PC-3 (cell line): Measurements from ENCODE around the gene FOXN4. TPM values are rescaled to one million over a fixed set of nuclear protein-coding genes. Genes with fewer than 3 reads are reported as not detected.

ENCODE experiments used
- ATAC-seq: fragments of 200-7000 bp; cut with Tn5 transposase; 2 replicates; pipeline ENCODE4 v1.9.1; 2020; ENCODE audit warnings: mild to moderate bottlenecking, moderate library complexity
- BruUV-seq: library from RNA; stranded (reverse); fragments of 400-500 nt; replicated peaks from 2 replicates; lab custom pipeline; 2021; lab: Mats Ljungman, UMichigan
- CTCF ChIA-PET: fragments of 300-600 bp; sonication (Branson Sonifier 250); formaldehyde crosslinking; loops from one replicate; lab custom pipeline; 2022; ENCODE audit warnings: antibody characterized with exemption; lab: Charles Lee
- POLR2A ChIA-PET: fragments of 300-600 bp; sonication (Branson Sonifier 250); formaldehyde crosslinking; loops from one replicate; lab custom pipeline; 2022; ENCODE audit warnings: antibody characterized with exemption; ENCODE audit not compliant: unreplicated experiment; lab: Charles Lee
- DNase-seq: peaks from one replicate; pipeline ENCODE4 v3.0.0-alpha.2; 2015
- H2AFZ ChIP-seq: fragments of 300-600 bp; sonication (generic); 2 replicates; pipeline ENCODE4 v1.6.0; 2016; ENCODE audit warnings: antibody characterized with exemption, low read length
- H3F3A ChIP-seq: fragments of 300-600 bp; sonication (generic); one replicate; pipeline ENCODE4 v1.6.0; 2017; ENCODE audit warnings: antibody characterized with exemption, low read length, control low read depth, mild to moderate bottlenecking; ENCODE audit not compliant: unreplicated experiment
- H3K27ac ChIP-seq: fragments of 300-600 bp; sonication (generic); 2 replicates; pipeline ENCODE4 v1.5.1; 2016; ENCODE audit warnings: mild to moderate bottlenecking, low read length
- H3K27me3 ChIP-seq: fragments of 300-600 bp; sonication (generic); 2 replicates; pipeline ENCODE4 v1.6.1; 2016; ENCODE audit warnings: low read length, mixed read lengths
- H3K36me3 ChIP-seq: fragments of 300-600 bp; sonication (generic); 2 replicates; pipeline ENCODE4 v1.6.1; 2016; ENCODE audit warnings: low read depth, mixed run types, low read length, mixed read lengths
- H3K4me1 ChIP-seq: fragments of 300-600 bp; sonication (generic); 2 replicates; pipeline ENCODE4 v1.5.1; 2016; ENCODE audit warnings: low read length; ENCODE audit not compliant: insufficient read depth
- H3K4me2 ChIP-seq: fragments of 300-600 bp; sonication (generic); 2 replicates; pipeline ENCODE4 v1.6.0; 2016; ENCODE audit warnings: low read length
- H3K4me3 ChIP-seq: fragments of 300-600 bp; sonication (generic); 2 replicates; pipeline ENCODE4 v1.5.1; 2016; ENCODE audit warnings: mild to moderate bottlenecking, low read length, mixed read lengths
- H3K79me2 ChIP-seq: fragments of 300-600 bp; sonication (generic); 2 replicates; pipeline ENCODE4 v1.6.1; 2017; ENCODE audit warnings: low read length, mixed read lengths
- H3K9ac ChIP-seq: fragments of 300-600 bp; sonication (generic); 2 replicates; pipeline ENCODE4 v1.6.0; 2016; ENCODE audit warnings: mild to moderate bottlenecking, low read length
- H3K9me2 ChIP-seq: fragments of 300-600 bp; sonication (generic); replicated peaks from 2 replicates; pipeline ENCODE4 v1.6.1; 2016; ENCODE audit warnings: mixed run types, low read length, mixed read lengths
- H3K9me3 ChIP-seq: fragments of 300-600 bp; sonication (generic); 2 replicates; pipeline ENCODE4 v1.6.1; 2016; ENCODE audit warnings: low read length, mixed read lengths
- H4K20me1 ChIP-seq: fragments of 300-600 bp; sonication (generic); 2 replicates; pipeline ENCODE4 v1.6.1; 2016; ENCODE audit warnings: low read length, mixed read lengths
- EZH2 ChIP-seq: fragments of 300-600 bp; sonication (generic); IDR thresholded peaks from one replicate; pipeline ENCODE4 v1.6.1; 2017; ENCODE audit warnings: antibody characterized with exemption, mild to moderate bottlenecking, low read length; ENCODE audit not compliant: unreplicated experiment
- EZH2phosphoT487 ChIP-seq: fragments of 300-600 bp; sonication (generic); IDR thresholded peaks from 2 replicates; pipeline ENCODE4 v1.6.1; 2018; ENCODE audit warnings: mild to moderate bottlenecking, antibody characterized with exemption, low read length, borderline replicate concordance
- intact Hi-C: fragments of 100-400 bp; cut with micrococcal nuclease; formaldehyde crosslinking; loops from 2 replicates; pipeline ENCODE4 v1.9.0; 2023
- total RNA-seq: library from RNA; depleted of rRNA; stranded (reverse); fragments of >200 nt; gene quantifications from 2 replicates; pipeline ENCODE4 v1.2.3, GENCODE V29; 2014
- TF ChIP-seq, protein P1 (sequence below): fragments of 300-600 bp; sonication (generic); conservative IDR thresholded peaks from 2 replicates; pipeline ENCODE4 v1.5.1; 2017; ENCODE audit warnings: antibody characterized with exemption, low read depth, mild to moderate bottlenecking, low read length

The FOXN4 gene
- total RNA-seq, 1 experiment from 2014 or later: not detected

DNA sequence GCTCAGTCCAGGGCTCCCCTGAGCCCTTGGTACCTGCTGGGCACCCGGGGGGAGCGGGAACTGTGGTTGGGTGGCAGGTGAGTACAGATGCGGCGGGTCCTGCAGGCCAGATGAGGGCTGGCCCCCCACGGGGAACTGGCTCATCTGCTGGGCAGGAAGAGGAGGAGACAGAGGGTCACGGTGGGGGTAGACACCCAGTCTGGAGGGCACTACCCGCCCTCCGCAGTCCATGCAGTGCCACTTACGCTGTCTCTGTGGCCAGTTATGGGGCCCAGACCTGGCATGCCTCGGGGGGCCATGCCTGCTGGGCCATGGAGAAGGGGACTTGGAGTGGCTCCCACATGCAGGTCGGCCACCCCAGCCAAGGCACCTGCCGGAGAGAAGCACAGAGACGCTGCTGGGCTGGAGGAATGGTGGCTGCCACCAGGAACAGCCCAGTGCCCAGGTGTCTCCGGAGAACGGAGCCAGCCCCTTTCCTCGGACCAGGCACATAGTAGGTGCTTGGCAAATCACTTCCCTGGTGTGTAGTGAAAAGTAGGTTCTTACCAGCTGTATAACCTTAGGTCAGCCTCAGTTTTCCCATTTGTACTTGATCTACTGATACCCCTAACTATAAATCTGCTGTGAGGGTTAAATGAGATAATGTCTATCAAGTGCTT, 21.1 kb downstream of the FOXN4 start:
- H3K4me3 ChIP-seq: no peak overlapping the region
- H3K9me2 ChIP-seq: no peaks in the 10 kb centered on the region
- BruUV-seq: no TSS peak
- H3K79me2 ChIP-seq: no peaks in the 10 kb centered on the region
- H4K20me1 ChIP-seq: no peaks in the 10 kb centered on the region
- H3K36me3 ChIP-seq: no peaks in the 10 kb centered on the region
- intact Hi-C loops: no loop called here
- 0 out of 2 replicates have a peak, but pooled peaks cover 3% of the 10 kb centered on the region for H3K27me3 ChIP-seq
- no peak for DNase-seq
- H3K4me1 ChIP-seq: no peaks in the 10 kb centered on the region
- POLR2A ChIA-PET: no interaction called here
- no peak for ATAC-seq
- no peak overlapping the region for H3K27ac ChIP-seq
- TF ChIP-seq EZH2phosphoT487 (no peak), EZH2 (no peak)
- TF ChIP-seq, protein P1, sequence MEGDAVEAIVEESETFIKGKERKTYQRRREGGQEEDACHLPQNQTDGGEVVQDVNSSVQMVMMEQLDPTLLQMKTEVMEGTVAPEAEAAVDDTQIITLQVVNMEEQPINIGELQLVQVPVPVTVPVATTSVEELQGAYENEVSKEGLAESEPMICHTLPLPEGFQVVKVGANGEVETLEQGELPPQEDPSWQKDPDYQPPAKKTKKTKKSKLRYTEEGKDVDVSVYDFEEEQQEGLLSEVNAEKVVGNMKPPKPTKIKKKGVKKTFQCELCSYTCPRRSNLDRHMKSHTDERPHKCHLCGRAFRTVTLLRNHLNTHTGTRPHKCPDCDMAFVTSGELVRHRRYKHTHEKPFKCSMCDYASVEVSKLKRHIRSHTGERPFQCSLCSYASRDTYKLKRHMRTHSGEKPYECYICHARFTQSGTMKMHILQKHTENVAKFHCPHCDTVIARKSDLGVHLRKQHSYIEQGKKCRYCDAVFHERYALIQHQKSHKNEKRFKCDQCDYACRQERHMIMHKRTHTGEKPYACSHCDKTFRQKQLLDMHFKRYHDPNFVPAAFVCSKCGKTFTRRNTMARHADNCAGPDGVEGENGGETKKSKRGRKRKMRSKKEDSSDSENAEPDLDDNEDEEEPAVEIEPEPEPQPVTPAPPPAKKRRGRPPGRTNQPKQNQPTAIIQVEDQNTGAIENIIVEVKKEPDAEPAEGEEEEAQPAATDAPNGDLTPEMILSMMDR: no peak
- no peak overlapping the region for H3K4me2 ChIP-seq
- H3F3A ChIP-seq: no peaks in the 10 kb centered on the region
- H2AFZ ChIP-seq: no peak overlapping the region
- CTCF ChIA-PET: no interaction called here
- no peak overlapping the region for H3K9ac ChIP-seq
- H3K9me3 ChIP-seq: no peaks in the 10 kb centered on the region

DNA sequence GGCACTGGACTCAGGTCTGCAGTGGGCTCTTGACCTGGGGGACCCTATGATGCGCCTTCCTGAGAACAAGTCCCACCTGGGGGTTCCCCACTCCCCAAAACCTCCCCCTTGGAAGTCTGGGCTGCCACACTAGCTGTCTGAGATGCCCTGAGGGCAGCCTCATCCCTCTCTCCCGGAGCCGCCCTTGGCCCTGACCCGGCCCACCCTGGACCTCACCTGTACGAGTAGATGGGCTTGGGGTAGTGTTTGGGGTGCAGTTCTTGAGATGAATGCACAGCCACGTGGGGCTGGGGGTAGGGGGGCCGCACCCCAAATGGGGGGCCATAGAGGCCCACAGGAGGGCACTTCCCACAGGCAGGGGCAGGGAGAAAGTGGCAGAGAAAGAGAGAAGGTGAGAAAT, 21.9 kb downstream of the FOXN4 start:
- POLR2A ChIA-PET: no interaction called here
- no peaks in the 10 kb centered on the region for H3K4me1 ChIP-seq
- intact Hi-C loops: no loop called here
- no peak for ATAC-seq
- no peak overlapping the region for H2AFZ ChIP-seq
- H3F3A ChIP-seq: no peaks in the 10 kb centered on the region
- TF ChIP-seq, protein P1: no peak
- no peaks in the 10 kb centered on the region for H3K9me2 ChIP-seq
- H3K27me3 ChIP-seq: 0 out of 2 replicates have a peak, but pooled peaks cover 3% of the 10 kb centered on the region
- CTCF ChIA-PET: no interaction called here
- no peaks in the 10 kb centered on the region for H3K36me3 ChIP-seq
- DNase-seq: no peak
- H3K4me3 ChIP-seq: no peak overlapping the region
- H3K4me2 ChIP-seq: no peak overlapping the region
- no peaks in the 10 kb centered on the region for H3K9me3 ChIP-seq
- no peak overlapping the region for H3K27ac ChIP-seq
- no peak overlapping the region for H3K9ac ChIP-seq
- no peaks in the 10 kb centered on the region for H3K79me2 ChIP-seq
- no TSS peak for BruUV-seq
- no peaks in the 10 kb centered on the region for H4K20me1 ChIP-seq

DNA sequence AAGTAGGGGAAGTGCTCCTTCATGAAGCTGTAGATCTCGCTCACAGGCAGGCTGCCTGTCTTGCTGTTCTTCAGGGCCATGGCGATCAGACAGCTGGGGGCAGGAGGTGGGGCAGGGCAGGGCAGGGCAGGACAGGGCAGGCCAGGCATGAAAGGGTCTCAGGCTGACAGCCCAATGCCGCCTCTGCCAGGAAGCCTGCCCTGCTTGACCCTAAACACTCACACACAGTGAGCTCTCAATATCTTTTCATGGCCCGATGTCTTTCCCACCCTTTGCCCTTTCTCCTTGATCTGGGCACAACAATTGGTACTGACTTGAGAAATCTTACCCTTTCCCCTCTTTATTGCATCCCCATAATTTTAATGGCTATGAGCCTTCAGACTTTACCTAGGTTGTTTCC, 22.4 kb downstream of the FOXN4 start:
- ChIA-PET CTCF (no interaction called here), POLR2A (no interaction called here)

More for the DNA sequence above, 22.4 kb downstream of the FOXN4 start:
- no peaks in the 10 kb centered on the region for H3K9me3 ChIP-seq
- no peak overlapping the region for H3K4me2 ChIP-seq
- no peak overlapping the region for H3K9ac ChIP-seq
- no peaks in the 10 kb centered on the region for H3K9me2 ChIP-seq
- H3K4me1 ChIP-seq: no peaks in the 10 kb centered on the region
- H3K79me2 ChIP-seq: no peaks in the 10 kb centered on the region
- H3K27ac ChIP-seq: no peak overlapping the region
- intact Hi-C loops: no loop called here
- H3K36me3 ChIP-seq: no peaks in the 10 kb centered on the region
- DNase-seq (no peak), ATAC-seq (no peak)
- H3F3A ChIP-seq: no peaks in the 10 kb centered on the region
- TF ChIP-seq EZH2phosphoT487 (no peak), EZH2 (no peak)
- TF ChIP-seq, protein P1: no peak
- 0 out of 2 replicates have a peak, but pooled peaks cover 3% of the 10 kb centered on the region for H3K27me3 ChIP-seq
- H2AFZ ChIP-seq: no peak overlapping the region
- H4K20me1 ChIP-seq: no peaks in the 10 kb centered on the region
- BruUV-seq: no TSS peak
- no peak overlapping the region for H3K4me3 ChIP-seq
